ENCODE data around the gene USP9Y.
"Not testable (repeated sequence)": the region's sequence is repeated elsewhere in the genome, so short reads cannot be mapped to it uniquely, and the experiment has no call there.

Gene USP9Y

GRCh38 chrY:12701181-12701695 is at the start of gene USP9Y:
Gene USP9Y, plus strand, starts transcription at chrY:12701231. Its CDS starts 8,217 bp downstream, at chrY:12709448.
- no peak within 1 kb of the TSS for H3K4me3 Mint-ChIP-seq
- H3K4me1 Mint-ChIP-seq = no peaks in the 10 kb centered on the region
- peaks cover 13% of the 10 kb centered on the region for H3K9me3 Mint-ChIP-seq
- no peak within 1 kb of the TSS for H3K27ac Mint-ChIP-seq
- peaks cover 63% of the 10 kb centered on the region for H3K36me3 Mint-ChIP-seq
- no peak for DNase-seq
- no peaks in the 10 kb centered on the region for H3K27me3 Mint-ChIP-seq
- CTCF ChIA-PET = interaction anchor here (1.1 kb wide), 1 partner anchor 9 kb away, joined by 3 read pairs; no protein-coding TSS in a partner anchor

- Mint-ChIP-seq H3K27ac (no peak overlapping the region), H3K9me3 (no peaks in the 10 kb centered on the region), H3K27me3 (no peaks in the 10 kb centered on the region), H3K4me1 (no peaks in the 10 kb centered on the region), H3K4me3 (no peak overlapping the region), H3K36me3 (no peaks in the 10 kb centered on the region)
- CTCF ChIA-PET = no interaction called here
- DNase-seq = no peak
Measured at GRCh38 chrY:12651621-12652036, 49.4 kb upstream of the USP9Y start.

GRCh38 chrY:12661745-12662681 is 39.0 kb upstream of the USP9Y start:
- H3K4me1 Mint-ChIP-seq = peaks cover 30% of the 10 kb centered on the region
- DNase-seq = peak; percentile 86
- CTCF ChIA-PET = no interaction called here
- peak overlapping the region; percentile 98 for H3K4me3 Mint-ChIP-seq
- H3K9me3 Mint-ChIP-seq = no peaks in the 10 kb centered on the region
- no peaks in the 10 kb centered on the region for H3K27me3 Mint-ChIP-seq
- peak overlapping the region; percentile 100 for H3K27ac Mint-ChIP-seq
- peaks cover 19% of the 10 kb centered on the region for H3K36me3 Mint-ChIP-seq

- Mint-ChIP-seq H3K9me3 (no peaks in the 10 kb centered on the region), H3K27ac (peak overlapping the region; percentile 100), H3K4me1 (peaks cover 30% of the 10 kb centered on the region), H3K4me3 (peak overlapping the region; percentile 98), H3K27me3 (no peaks in the 10 kb centered on the region), H3K36me3 (peaks cover 23% of the 10 kb centered on the region)
- CTCF ChIA-PET = no interaction called here
- DNase-seq = peak; percentile 61
Measured at GRCh38 chrY:12662745-12663591, 38.1 kb upstream of the USP9Y start.

GRCh38 chrY:12663845-12664244 is 37.2 kb upstream of the USP9Y start:
- Mint-ChIP-seq H3K4me3 (peak overlapping the region; percentile 98), H3K4me1 (peaks cover 32% of the 10 kb centered on the region), H3K27ac (peak overlapping the region; percentile 100), H3K36me3 (peaks cover 28% of the 10 kb centered on the region)
- H3K27me3 Mint-ChIP-seq, CTCF ChIA-PET, H3K9me3 Mint-ChIP-seq: not testable (repeated sequence)
- peak; percentile 21 for DNase-seq

- no peak overlapping the region for H3K27ac Mint-ChIP-seq
- H3K36me3 Mint-ChIP-seq = peaks cover 22% of the 10 kb centered on the region
- CTCF ChIA-PET = no interaction called here
- H3K4me3 Mint-ChIP-seq = no peak overlapping the region
- DNase-seq = no peak
- peaks cover 9% of the 10 kb centered on the region for H3K9me3 Mint-ChIP-seq
- peaks cover 2% of the 10 kb centered on the region for H3K4me1 Mint-ChIP-seq
- no peaks in the 10 kb centered on the region for H3K27me3 Mint-ChIP-seq
Measured at GRCh38 chrY:12678111-12678510, 22.9 kb upstream of the USP9Y start.

- H3K4me3 Mint-ChIP-seq = no peak overlapping the region
- H3K27ac Mint-ChIP-seq = no peak overlapping the region
- no peak for DNase-seq
- no peaks in the 10 kb centered on the region for H3K27me3 Mint-ChIP-seq
- H3K4me1 Mint-ChIP-seq = peaks cover 2% of the 10 kb centered on the region
- peaks cover 6% of the 10 kb centered on the region for H3K9me3 Mint-ChIP-seq
- peaks cover 31% of the 10 kb centered on the region for H3K36me3 Mint-ChIP-seq
- CTCF ChIA-PET = no interaction called here
Measured at GRCh38 chrY:12681535-12681934, 19.5 kb upstream of the USP9Y start.

GRCh38 chrY:12688337-12688736 is 12.7 kb upstream of the USP9Y start:
- Mint-ChIP-seq H3K4me1 (no peaks in the 10 kb centered on the region), H3K27ac (no peak overlapping the region), H3K36me3 (peaks cover 61% of the 10 kb centered on the region), H3K9me3 (peaks cover 15% of the 10 kb centered on the region), H3K4me3 (no peak overlapping the region), H3K27me3 (no peaks in the 10 kb centered on the region)
- CTCF ChIA-PET = no interaction called here
- no peak for DNase-seq

- H3K27me3 Mint-ChIP-seq = no peaks in the 10 kb centered on the region
- H3K36me3 Mint-ChIP-seq = peaks cover 58% of the 10 kb centered on the region
- H3K27ac Mint-ChIP-seq = no peak overlapping the region
- peaks cover 13% of the 10 kb centered on the region for H3K9me3 Mint-ChIP-seq
- H3K4me1 Mint-ChIP-seq = no peaks in the 10 kb centered on the region
- H3K4me3 Mint-ChIP-seq = no peak overlapping the region
- DNase-seq = no peak
- CTCF ChIA-PET = no interaction called here
Measured at GRCh38 chrY:12700087-12700486, 944 bp upstream of the USP9Y start.

GRCh38 chrY:12702174-12702573 is 1.1 kb downstream of the USP9Y start:
- H3K27me3 Mint-ChIP-seq = no peaks in the 10 kb centered on the region
- no peak overlapping the region for H3K27ac Mint-ChIP-seq
- no peak overlapping the region for H3K4me3 Mint-ChIP-seq
- CTCF ChIA-PET = interaction anchor here (0.8 kb wide), 1 partner anchor 10 kb away, joined by 3 read pairs; no protein-coding TSS in a partner anchor
- H3K4me1 Mint-ChIP-seq = no peaks in the 10 kb centered on the region
- H3K9me3 Mint-ChIP-seq = peaks cover 13% of the 10 kb centered on the region
- DNase-seq = no peak
- peaks cover 66% of the 10 kb centered on the region for H3K36me3 Mint-ChIP-seq

GRCh38 chrY:12710460-12710859 is 9.4 kb downstream of the USP9Y start:
- DNase-seq = no peak
- Mint-ChIP-seq H3K9me3 (no peaks in the 10 kb centered on the region), H3K4me3 (no peak overlapping the region), H3K27me3 (no peaks in the 10 kb centered on the region), H3K4me1 (no peaks in the 10 kb centered on the region), H3K27ac (no peak overlapping the region), H3K36me3 (peaks cover 24% of the 10 kb centered on the region)
- CTCF ChIA-PET = interaction anchor here (0.8 kb wide), 1 partner anchor 9 kb away, joined by 3 read pairs; the partner anchor contains the start of gene USP9Y

GRCh38 chrY:12715376-12715775 is 14.3 kb downstream of the USP9Y start:
- no peaks in the 10 kb centered on the region for H3K27me3 Mint-ChIP-seq
- H3K36me3 Mint-ChIP-seq = peaks cover 24% of the 10 kb centered on the region
- H3K27ac Mint-ChIP-seq = no peak overlapping the region
- CTCF ChIA-PET = no interaction called here
- no peak overlapping the region for H3K4me3 Mint-ChIP-seq
- no peaks in the 10 kb centered on the region for H3K4me1 Mint-ChIP-seq
- DNase-seq = no peak
- no peaks in the 10 kb centered on the region for H3K9me3 Mint-ChIP-seq

- Mint-ChIP-seq H3K4me1 (no peaks in the 10 kb centered on the region), H3K9me3 (no peaks in the 10 kb centered on the region), H3K36me3 (peaks cover 26% of the 10 kb centered on the region), H3K4me3 (no peak overlapping the region), H3K27ac (no peak overlapping the region), H3K27me3 (no peaks in the 10 kb centered on the region)
- no peak for DNase-seq
- CTCF ChIA-PET = no interaction called here
Measured at GRCh38 chrY:12729746-12730145, 28.7 kb downstream of the USP9Y start.

GRCh38 chrY:12733625-12734024 is 32.6 kb downstream of the USP9Y start:
- DNase-seq = no peak
- CTCF ChIA-PET = no interaction called here
- Mint-ChIP-seq H3K27ac (no peak overlapping the region), H3K9me3 (no peaks in the 10 kb centered on the region), H3K4me3 (no peak overlapping the region), H3K36me3 (peaks cover 17% of the 10 kb centered on the region), H3K4me1 (no peaks in the 10 kb centered on the region), H3K27me3 (no peaks in the 10 kb centered on the region)
